HG03342 (cell line): ENCODE measurements around the gene TNIP3.
A peak's percentile ranks its signal among the peaks of the same experiment; 100 is the strongest.

Experiments
- ATAC-seq: cut with Tn5 transposase; IDR thresholded peaks from one replicate; pipeline ENCODE4 v1.9.1; 2021; ENCODE audit warnings: mild to moderate bottlenecking, moderate library complexity; ENCODE audit not compliant: unreplicated experiment

TNIP3 gene

DNA sequence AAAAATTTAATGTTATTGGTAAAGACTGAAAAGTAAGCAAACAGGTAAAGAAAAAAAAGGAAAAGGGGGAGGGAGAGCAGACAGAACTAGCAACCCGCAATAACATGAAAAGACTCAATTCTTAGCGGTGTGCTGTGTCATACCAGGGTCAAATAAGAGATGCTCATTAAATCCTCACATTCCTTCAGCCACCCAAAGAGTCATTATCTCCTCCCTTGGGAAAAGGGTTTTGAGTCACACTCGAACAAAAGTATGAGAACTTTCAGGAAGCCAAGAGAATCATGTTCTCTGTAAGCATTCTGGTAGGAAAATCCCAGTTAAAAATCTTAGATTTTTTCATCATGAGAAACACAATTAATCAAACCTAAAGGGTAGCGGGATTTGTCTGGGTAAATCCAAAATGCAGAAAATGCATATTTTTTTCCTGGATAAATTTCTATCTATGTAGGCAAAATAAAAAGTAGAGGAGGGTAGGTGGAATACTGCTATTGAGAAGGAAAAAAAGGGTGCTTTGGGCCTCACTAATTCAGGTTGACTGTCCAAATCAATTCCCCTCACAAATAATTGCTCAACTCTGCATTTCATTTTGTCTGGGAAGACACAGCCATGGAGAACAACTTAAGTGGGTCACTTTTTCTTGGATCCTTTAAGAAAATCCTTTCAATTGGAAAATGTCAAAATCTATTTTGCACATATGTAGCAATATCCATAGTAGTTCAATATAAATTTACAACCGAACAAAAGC, 23.2 kb downstream of the TNIP3 start:
- no peak for ATAC-seq

- peak; percentile 65 for ATAC-seq
Observed at GRCh38 chr4:121139533-121140222, 24.4 kb downstream of the TNIP3 start.

DNA sequence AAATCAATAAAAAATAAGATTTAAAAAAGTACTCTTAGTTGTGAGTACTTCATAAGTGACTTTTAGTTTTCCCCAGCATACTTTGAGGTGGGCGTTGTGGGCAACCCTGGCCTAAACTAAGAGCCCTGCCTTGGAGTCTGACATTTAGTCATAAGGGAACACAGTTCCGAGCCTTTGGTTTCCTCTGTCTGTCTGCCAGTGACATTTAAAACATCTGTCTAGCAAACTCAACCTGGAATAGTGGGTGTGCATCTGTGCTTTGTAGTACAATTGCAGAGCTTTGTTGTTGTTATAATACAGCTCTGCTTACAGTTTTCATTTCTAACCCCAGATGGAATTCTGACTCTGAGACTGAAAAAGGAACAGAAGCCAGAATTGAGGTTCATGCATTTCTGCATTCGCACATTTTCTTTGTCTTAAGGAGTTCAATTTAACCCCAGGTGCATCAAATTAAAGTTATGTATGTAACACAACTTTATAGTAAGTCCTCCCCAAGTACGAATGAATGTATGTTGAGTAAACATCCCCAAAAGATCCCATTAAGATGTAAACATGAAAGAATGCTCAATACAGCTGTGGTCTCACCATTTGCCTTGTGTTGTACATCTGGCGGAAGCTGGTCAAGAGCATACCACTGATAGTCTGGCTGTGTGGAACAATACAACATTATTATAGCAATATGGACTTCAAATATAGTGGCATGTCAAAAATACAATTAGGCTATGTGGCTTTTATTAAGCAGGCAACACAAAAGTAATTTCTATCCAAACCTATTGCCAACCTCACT, 25.9 kb downstream of the TNIP3 start:
- no peak for ATAC-seq

- ATAC-seq: no peak
Observed at GRCh38 chr4:121130326-121130660, 33.8 kb downstream of the TNIP3 start.

- no peak for ATAC-seq
Observed at GRCh38 chr4:121129606-121130325, 34.4 kb downstream of the TNIP3 start.

DNA sequence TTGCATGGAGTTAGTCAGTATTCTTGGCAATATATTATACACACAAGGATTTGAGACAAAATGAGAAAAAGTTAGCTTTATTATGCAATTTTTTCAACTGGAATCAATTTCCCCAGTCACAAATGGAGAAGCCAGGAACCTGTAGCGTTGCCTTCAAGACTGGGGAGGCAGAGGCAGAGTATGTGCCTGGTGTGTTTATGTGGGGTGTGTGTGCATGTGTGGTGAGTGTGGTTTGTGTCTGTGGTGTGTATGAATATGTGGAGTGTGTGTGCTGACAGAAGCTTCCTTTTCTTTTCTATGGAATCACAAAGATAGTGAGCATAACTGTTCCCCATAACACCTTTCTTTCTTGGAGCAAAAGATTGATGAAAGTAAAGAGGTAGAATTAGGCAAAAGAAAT, 37.0 kb downstream of the TNIP3 start:
- no peak for ATAC-seq

DNA sequence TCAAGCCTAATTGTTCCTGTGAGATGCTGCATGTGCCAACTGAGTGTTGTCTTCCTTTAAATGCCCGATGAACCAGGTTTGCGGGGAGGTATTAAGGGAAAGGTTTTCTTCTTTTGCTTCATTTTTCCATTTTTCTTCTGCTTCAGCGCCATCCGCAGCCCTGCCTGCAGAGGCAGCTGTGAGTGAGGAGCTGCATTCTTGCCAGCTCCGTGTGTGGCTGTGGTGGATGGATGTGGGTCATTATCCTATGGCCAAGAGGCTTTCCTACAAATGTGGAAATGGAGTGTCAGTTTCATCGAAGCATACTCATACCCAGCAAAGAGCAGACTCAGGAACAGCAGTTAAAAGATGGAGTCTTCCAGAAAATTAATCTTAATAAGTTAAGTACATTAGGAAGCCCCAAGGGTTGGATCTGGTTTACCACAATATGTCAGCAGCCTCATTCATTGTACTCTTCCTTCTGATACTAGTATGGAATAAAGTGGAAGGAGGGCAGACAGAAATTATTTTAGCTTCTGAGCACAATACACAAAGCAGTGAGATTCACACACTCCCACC, 37.6 kb downstream of the TNIP3 start:
- no peak for ATAC-seq

DNA sequence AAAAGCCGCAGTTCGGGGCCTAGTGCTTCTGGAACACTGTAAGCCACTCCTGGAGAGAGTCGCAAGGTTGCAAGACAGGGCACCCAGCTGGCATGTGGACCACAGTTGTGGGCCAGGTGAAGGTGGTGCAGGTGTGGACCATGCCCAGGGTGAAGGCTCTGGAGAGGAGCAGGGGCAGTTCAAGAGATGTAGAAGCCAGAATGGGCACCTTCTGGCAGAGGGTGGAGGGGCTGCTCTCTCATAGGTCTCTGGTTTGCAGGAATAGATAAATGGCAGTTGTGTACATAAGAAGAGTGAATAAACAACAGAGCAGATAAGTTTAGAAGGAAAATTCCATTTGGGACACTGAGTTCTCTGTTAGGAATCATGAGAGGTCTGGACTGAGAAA, 38.6 kb downstream of the TNIP3 start:
- no peak for ATAC-seq

DNA sequence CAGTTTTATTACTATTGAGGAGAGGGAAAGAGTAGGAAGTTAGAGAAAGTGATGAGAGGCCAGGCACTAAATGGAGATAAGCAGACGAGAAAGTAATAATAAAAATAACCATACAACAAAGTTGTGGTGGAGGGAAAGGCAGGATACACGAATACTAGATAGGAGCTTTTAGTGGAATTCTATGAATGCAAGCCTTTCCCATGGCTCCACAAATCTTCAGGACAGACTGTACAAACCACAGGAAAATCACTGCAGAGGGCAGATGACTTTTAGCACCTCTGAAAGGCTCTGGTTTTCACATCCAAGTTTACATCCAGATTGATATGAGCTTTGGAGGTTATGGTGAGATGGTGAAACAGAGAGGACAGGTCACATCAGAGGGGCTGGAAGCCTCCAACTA, 41.5 kb downstream of the TNIP3 start:
- no peak for ATAC-seq

- no peak for ATAC-seq
Observed at GRCh38 chr4:121119715-121120114, 44.4 kb downstream of the TNIP3 start.

- no peak for ATAC-seq
Observed at GRCh38 chr4:121118344-121118743, 45.8 kb downstream of the TNIP3 start.

GRCh38 chr4:121114756-121115155, 49.4 kb downstream of the TNIP3 start:
- no peak for ATAC-seq

GRCh38 chr4:121112530-121112929, 51.6 kb downstream of the TNIP3 start:
- ATAC-seq: no peak

DNA sequence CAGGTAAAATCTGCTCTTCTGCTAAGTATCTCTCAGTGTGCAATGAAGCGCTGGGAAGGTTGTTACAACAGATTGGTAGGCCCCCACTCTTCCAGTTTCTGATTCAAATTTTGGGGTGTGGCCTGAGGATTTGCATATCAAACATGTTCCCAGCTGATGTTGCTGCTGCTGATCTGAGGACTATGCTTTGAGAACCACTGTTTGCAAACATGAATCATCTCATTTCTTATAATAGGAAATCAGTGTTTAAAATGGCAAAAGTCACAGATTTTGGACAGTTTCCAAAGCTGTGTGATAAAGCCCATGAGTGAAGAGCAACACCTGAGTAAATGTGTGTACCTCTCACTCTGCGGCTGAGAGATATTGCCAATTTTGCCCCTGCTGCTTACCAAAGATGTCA, 55.6 kb downstream of the TNIP3 start:
- ATAC-seq: no peak

DNA sequence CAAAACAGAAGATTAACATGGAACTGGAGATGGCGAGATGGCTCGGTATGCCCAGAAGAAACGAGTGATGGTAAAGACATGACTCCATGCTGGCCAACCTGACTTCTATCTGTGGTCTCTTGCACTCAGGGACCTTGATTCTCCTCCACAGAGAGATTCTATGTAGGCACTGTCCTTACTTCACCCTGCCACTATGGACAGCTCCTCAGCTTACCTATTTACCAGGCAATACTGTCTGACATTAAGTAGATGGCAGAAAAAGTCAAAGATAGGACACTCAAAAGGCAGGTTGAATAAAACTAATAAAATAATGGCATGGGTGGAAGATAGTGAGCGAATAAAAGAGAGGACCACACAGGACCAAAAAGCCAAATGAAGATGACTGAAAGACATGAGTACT, 56.6 kb downstream of the TNIP3 start:
- ATAC-seq: no peak

DNA sequence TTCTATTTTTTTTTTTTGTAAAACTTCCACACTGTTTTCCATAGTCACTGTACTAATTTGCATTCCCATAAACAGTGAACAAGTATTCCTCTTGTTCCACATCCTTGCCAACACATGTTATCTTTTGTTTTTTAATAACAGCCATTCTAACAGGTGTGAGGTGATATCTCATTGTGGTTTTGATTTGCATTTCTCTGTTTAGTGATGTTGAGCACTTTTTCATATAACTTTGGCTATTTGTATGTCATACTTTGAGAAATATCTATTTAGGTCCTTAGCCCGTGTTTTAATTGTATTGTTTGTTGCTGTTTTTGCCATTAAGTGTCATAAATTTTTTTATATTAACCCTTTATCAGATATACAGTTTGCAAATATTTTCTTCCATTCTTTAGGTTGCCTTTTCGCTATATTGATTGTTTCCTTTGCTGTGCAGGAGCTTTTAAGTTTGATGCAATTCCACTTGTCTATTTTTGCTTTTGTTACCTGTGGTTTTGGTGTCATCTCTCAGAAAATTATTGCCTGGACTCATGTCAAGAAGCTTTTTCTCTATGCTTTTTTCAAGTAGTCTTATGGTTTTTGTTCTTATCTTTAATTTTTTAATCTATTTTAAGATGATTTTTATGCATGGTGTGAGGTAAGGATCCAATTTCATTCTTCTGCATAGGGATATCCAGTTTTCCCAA, 63.9 kb downstream of the TNIP3 start:
- ATAC-seq: peak; percentile 51

GRCh38 chr4:121098266-121098665, 65.9 kb downstream of the TNIP3 start:
- no peak for ATAC-seq

- ATAC-seq: no peak
Observed at GRCh38 chr4:121096629-121097028, 67.5 kb downstream of the TNIP3 start.

DNA sequence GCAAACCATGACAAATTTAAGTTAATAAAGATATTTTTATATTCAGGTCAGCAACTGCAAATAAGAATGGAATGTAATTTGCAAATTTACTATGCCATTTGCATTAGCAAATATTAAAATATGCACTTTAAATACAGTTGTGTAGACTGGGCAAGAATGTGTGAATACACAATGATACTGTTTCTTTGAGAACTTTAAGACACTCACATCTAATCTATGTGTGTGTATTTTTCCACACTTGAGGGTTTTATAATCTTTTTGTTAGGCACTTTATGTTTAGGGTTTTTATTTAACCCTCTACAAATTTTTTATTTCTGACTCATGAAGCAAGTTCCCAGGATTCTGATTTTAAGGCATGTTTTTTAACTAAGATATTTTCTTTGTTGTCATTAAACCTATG, 67.9 kb downstream of the TNIP3 start:
- no peak for ATAC-seq

GRCh38 chr4:121094297-121094966, 69.7 kb downstream of the TNIP3 start:
- no peak for ATAC-seq
